Kidney epithelial cell (primary cell): Measurements from ENCODE around the gene RNF220. TPM values are rescaled to one million over a fixed set of nuclear protein-coding genes. Genes with fewer than 3 reads are reported as not detected.

Experiments used
- DNase-seq: peaks from one replicate; pipeline ENCODE4 v3.0.0-alpha.2; 2010; ENCODE audit warnings: low read depth
- H3K27me3 ChIP-seq: 2 replicates; pipeline ENCODE4 v1.6.0; 2011; ENCODE audit warnings: low read length; ENCODE audit not compliant: control insufficient read depth, insufficient read depth
- H3K36me3 ChIP-seq: 2 replicates; pipeline ENCODE4 v1.5.1; 2011; ENCODE audit warnings: low read length; ENCODE audit not compliant: control insufficient read depth, insufficient read depth
- H3K4me3 ChIP-seq: 2 replicates; pipeline ENCODE4 v1.5.1; 2011; ENCODE audit warnings: low read depth, mild to moderate bottlenecking, control low read depth, low read length
- CTCF ChIP-seq: IDR thresholded peaks from 2 replicates; pipeline ENCODE4 v1.5.1; 2011; ENCODE audit warnings: mild to moderate bottlenecking, moderate library complexity, low read length, control low read depth, inconsistent platforms; ENCODE audit not compliant: insufficient read depth, poor library complexity, severe bottlenecking
- total RNA-seq: library from RNA; depleted of rRNA; stranded (reverse); fragments of >200 nt; gene quantifications from 2 replicates; pipeline ENCODE4 v1.2.3, GENCODE V29; 2015

Gene RNF220
- total RNA-seq, 1 donor from 2014 or later: 127 TPM

- H3K36me3 ChIP-seq: no peaks in the 10 kb centered on the region
Measured at GRCh38 chr1:44401256-44402228, 3.5 kb upstream of the RNF220 start.

GRCh38 chr1:44405798-44406736, 1.0 kb downstream of the RNF220 start:
- no peak for DNase-seq
- H3K27me3 ChIP-seq: peaks cover 67% of the 10 kb centered on the region
- H3K4me3 ChIP-seq: peak overlapping the region; percentile 38
- H3K36me3 ChIP-seq: no peaks in the 10 kb centered on the region
- no peak for TF ChIP-seq CTCF

More at GRCh38 chr1:44401256-44402228, 3.5 kb upstream of the RNF220 start:
- no peak overlapping the region for H3K4me3 ChIP-seq
- no peak for TF ChIP-seq CTCF
- H3K27me3 ChIP-seq: peaks cover 38% of the 10 kb centered on the region
- DNase-seq: no peak

- DNase-seq: no peak
- H3K36me3 ChIP-seq: no peaks in the 10 kb centered on the region
- H3K4me3 ChIP-seq: no peak overlapping the region
- peaks cover 69% of the 10 kb centered on the region for H3K27me3 ChIP-seq
- TF ChIP-seq CTCF: no peak
Measured at GRCh38 chr1:44406737-44407429, 1.8 kb downstream of the RNF220 start.

- no peak for TF ChIP-seq CTCF
- H3K4me3 ChIP-seq: no peak overlapping the region
- no peak for DNase-seq
- H3K27me3 ChIP-seq: peaks cover 72% of the 10 kb centered on the region
- H3K36me3 ChIP-seq: no peaks in the 10 kb centered on the region
Measured at GRCh38 chr1:44407430-44408211, 2.6 kb downstream of the RNF220 start.

GRCh38 chr1:44408212-44408582, 3.1 kb downstream of the RNF220 start:
- DNase-seq: no peak
- no peak overlapping the region for H3K4me3 ChIP-seq
- TF ChIP-seq CTCF: no peak
- H3K27me3 ChIP-seq: peaks cover 78% of the 10 kb centered on the region
- no peaks in the 10 kb centered on the region for H3K36me3 ChIP-seq
